ENCODE data around the gene PWP2. TPM values are rescaled to one million over a fixed set of nuclear protein-coding genes. Genes with fewer than 3 reads are reported as not detected.

The PWP2 gene
- total RNA-seq, 1 experiment from 2014 or later = 6.0 TPM

DNA sequence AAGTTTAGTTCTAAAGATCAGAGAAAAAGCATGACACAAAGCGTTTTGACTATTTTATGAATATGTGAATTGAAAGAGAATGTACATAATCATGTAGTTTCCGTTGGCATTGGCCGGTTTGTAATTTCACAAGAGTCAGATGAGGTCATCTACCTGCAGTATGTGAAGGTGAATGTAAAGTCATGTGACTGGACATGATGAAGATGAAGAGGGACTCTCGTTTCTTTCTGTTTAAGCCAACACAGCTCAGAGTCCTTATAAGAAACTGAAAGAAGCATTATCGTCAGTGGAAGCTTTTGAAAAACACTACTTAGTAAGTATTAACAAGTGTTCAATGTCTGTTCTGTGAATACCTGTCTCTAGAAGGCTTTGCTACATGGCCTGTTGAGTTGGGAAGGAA lies 30.9 kb upstream of the PWP2 start:
- no peak overlapping the region for H3K4me2 ChIP-seq (ENCODE audit: insufficient read depth, insufficient read length, low read length)
- WGBS (ENCODE audit: extremely low coverage, insufficient read length, low lambda C conversion rate) = no CpG with 5 or more reads among the region's 5 CpGs
- H3K27ac ChIP-seq (ENCODE audit: insufficient read length, low read depth, low read length) = no peak overlapping the region
- peaks cover 12% of the 10 kb centered on the region in 2 experiments for H3K4me1 Mint-ChIP-seq
- H2BK120ac ChIP-seq (ENCODE audit: low read depth, low read length, poor library complexity, severe bottlenecking) = no peak overlapping the region
- no peak overlapping the region for H2BK20ac ChIP-seq (ENCODE audit: low read depth, low read length, poor library complexity, severe bottlenecking)
- H2AK5ac ChIP-seq (ENCODE audit: insufficient read length, low read length) = no peak overlapping the region
- no peak overlapping the region for H3K9ac ChIP-seq (ENCODE audit: extremely low read depth, insufficient read length, low read length)
- no peak overlapping the region for H2AFZ ChIP-seq (ENCODE audit: low read length)
- no peak overlapping the region for H3T11ph ChIP-seq (ENCODE audit: low read length)
- DNase-seq = no peak
- H4K91ac ChIP-seq (ENCODE audit: insufficient read length, low read depth, low read length) = no peak overlapping the region
- H2BK12ac ChIP-seq (ENCODE audit: insufficient read length, low read depth, low read length) = no peak overlapping the region
- H2BK5ac ChIP-seq (ENCODE audit: insufficient read length, low read length) = no peak overlapping the region
- H3K14ac ChIP-seq (ENCODE audit: insufficient read depth, low read length) = no peak overlapping the region
- H3K27me3 Mint-ChIP-seq (ENCODE audit: low read depth) = no peaks in the 10 kb centered on the region
- H4K20me1 ChIP-seq (ENCODE audit: control insufficient read depth, insufficient read depth, insufficient read length) = no peaks in the 10 kb centered on the region
- H3K27ac Mint-ChIP-seq = no peak overlapping the region
- no peaks in the 10 kb centered on the region for H3K27me3 ChIP-seq (ENCODE audit: insufficient read depth, low read length)
- H2BK15ac ChIP-seq (ENCODE audit: low read depth, low read length) = no peak overlapping the region
- TF ChIP-seq, protein P1, sequence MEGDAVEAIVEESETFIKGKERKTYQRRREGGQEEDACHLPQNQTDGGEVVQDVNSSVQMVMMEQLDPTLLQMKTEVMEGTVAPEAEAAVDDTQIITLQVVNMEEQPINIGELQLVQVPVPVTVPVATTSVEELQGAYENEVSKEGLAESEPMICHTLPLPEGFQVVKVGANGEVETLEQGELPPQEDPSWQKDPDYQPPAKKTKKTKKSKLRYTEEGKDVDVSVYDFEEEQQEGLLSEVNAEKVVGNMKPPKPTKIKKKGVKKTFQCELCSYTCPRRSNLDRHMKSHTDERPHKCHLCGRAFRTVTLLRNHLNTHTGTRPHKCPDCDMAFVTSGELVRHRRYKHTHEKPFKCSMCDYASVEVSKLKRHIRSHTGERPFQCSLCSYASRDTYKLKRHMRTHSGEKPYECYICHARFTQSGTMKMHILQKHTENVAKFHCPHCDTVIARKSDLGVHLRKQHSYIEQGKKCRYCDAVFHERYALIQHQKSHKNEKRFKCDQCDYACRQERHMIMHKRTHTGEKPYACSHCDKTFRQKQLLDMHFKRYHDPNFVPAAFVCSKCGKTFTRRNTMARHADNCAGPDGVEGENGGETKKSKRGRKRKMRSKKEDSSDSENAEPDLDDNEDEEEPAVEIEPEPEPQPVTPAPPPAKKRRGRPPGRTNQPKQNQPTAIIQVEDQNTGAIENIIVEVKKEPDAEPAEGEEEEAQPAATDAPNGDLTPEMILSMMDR (conservative IDR thresholded peaks at IDR 0.05) = no peak
- no peak overlapping the region for H3K18ac ChIP-seq (ENCODE audit: insufficient read length, low read depth, low read length)
- no peak overlapping the region for H4K5ac ChIP-seq (ENCODE audit: insufficient read length, low read depth, low read length)
- H3K4me3 Mint-ChIP-seq = no peak overlapping the region
- H3K23me2 ChIP-seq (ENCODE audit: insufficient read length, low read depth, low read length, poor library complexity, severe bottlenecking) = no peaks in the 10 kb centered on the region
- H3K9me3 Mint-ChIP-seq = no peaks in the 10 kb centered on the region; a peak in 1 of 5 replicates
- H4K8ac ChIP-seq (replicated peaks; ENCODE audit: insufficient read length, low read depth, low read length) = no peak overlapping the region
- no peaks in the 10 kb centered on the region for H3K4me1 ChIP-seq (ENCODE audit: insufficient read depth, low read length)
- no peaks in the 10 kb centered on the region for H3K79me1 ChIP-seq (ENCODE audit: insufficient read depth, low read depth, low read length, poor library complexity, severe bottlenecking)
- no peak overlapping the region for H3K56ac ChIP-seq (ENCODE audit: insufficient read length, low read depth, low read length)
- H3K79me2 ChIP-seq (ENCODE audit: insufficient read depth, low read length) = no peaks in the 10 kb centered on the region
- H3K36me3 Mint-ChIP-seq (ENCODE audit: insufficient read depth in 1 of 3, low read depth in 3 of 3) = peaks cover 24 to 62% (median 55%) of the 10 kb centered on the region in 3 experiments; a peak in 6 of 7 replicates
- H3K23ac ChIP-seq (ENCODE audit: insufficient read length, low read depth, low read length) = no peak overlapping the region
- no peak overlapping the region for H3K4ac ChIP-seq (ENCODE audit: low read depth, low read length)
- no peaks in the 10 kb centered on the region for H3K9me3 ChIP-seq (ENCODE audit: control insufficient read depth, low read depth, low read length)

Data from H9 (cell line).